ELF-1 (cell line): Measurements from ENCODE around the gene CCDC27.

Experiments
- DNase-seq: peaks from one replicate; pipeline ENCODE4 v3.0.0-alpha.2; 2016; ENCODE audit warnings: low read depth, low spot score

The CCDC27 gene

GRCh38 chr1:3774946-3775489 lies 22.8 kb downstream of the CCDC27 start:
- peak; percentile 33 for DNase-seq

DNA sequence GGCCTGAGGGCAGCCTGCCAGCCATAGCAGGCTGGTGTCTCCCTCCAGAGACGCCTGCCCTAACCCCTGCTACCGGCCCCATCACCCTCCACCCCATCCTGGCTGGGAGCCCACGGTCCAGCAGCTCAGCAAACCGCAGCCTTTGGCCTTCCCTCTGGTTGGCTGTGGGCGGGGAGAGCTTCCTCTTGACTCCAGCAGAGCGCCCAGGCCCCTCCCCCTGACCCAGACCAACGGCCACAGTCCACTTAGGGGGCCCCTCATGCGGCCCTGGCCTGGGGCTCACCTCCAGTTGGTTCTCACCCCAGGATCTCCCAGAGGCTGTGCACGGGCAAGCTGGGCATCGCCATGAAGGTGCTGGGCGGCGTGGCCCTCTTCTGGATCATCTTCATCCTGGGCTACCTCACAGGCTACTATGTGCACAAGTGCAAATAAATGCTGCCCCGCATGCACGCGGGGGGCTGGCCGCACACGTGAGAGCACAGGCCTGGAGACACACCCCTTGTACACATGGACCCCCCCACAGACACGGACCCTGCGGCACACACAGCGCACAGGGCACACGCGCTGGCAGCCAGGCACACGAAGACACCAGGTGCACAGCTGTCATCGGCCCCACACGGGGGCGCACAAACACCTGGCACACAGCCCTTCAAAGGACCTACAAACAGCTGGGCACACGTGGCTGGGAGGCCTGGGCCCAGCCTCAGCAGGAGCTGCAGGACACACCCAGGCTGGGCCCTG lies 23.4 kb downstream of the CCDC27 start:
- peak; percentile 73 for DNase-seq

DNA sequence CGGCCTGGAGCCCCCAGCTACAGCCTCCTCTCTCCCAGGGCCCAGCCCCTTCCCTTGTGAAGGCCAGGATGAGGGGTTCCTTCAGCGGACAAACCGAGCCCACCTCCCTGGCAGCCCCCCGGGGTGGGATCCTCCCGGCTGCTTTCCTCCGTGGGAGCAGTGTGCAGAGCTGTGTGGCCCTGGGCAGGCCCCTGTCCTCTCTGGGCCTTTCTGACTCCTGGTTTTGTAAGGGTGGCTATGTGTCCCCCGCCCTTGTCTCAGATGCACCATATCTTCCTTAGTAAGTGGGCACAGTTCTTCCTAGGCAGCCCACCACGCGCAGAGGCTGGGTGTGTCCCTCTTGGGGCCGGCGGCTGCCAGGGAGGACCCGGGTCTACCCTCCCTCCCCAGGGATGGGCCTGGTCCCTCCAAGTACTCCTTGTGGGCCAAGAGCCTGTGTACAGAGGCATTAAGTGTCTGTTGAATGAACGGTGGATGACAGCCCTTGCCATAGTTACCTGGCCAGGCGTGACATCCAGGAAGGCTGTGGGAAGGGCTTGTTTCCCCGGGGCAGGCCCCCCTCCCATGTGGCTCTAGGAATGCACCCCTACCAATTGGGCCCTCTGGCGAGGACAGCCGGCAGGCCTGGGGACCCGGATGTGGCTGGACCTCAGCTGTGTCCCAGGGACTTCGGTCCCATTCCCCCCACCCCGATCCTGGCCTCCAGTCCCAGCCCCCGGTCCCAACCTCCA lies 24.1 kb downstream of the CCDC27 start:
- DNase-seq = no peak

- peak; percentile 29 for DNase-seq
Observed at GRCh38 chr1:3777078-3777547, 24.9 kb downstream of the CCDC27 start.

DNA sequence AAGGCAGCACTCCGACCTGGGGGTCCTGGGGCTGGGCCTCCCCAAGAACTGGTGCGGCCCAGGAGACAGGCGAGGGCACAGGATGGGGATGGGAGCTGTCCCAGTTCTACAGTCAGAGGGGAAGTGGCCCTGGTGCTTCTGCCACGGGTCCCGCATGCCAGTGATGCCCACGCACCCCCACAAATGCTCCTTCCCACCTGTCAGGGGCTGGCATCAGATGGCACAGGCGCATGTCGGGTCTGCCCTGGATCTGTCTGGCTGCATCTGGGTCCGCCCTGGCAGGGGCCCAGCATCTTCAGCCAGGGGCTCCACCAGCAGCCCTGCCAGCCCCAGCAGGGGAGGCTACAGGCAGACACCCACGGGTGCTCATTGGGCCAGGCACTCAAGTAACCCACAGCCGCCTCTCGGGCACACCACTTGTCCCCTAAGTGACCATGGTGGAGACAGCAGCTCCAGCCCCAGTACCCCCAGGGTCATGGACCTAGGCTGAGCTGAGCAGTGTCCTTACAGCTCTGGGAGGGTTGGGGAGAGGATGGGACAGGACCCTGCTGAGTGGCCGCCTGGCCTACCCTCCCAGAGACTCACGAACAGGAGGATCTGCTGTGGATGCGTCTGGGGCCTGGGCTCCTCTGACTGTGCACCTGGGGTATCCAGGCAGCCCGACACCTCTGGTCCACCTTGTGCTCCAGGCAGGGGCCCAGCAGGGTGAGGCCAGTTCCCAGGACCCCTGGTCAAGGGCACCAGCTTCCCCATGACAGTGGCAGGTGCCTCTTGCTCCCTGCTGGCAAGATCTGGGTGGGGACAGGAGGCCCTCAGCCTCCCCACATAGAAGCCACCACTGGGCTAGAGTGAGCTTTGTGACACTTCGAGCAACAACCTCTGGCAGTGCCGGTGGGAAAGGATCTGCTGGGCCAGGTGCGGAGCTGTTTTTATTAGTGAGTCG lies 25.7 kb downstream of the CCDC27 start:
- DNase-seq = no peak

DNA sequence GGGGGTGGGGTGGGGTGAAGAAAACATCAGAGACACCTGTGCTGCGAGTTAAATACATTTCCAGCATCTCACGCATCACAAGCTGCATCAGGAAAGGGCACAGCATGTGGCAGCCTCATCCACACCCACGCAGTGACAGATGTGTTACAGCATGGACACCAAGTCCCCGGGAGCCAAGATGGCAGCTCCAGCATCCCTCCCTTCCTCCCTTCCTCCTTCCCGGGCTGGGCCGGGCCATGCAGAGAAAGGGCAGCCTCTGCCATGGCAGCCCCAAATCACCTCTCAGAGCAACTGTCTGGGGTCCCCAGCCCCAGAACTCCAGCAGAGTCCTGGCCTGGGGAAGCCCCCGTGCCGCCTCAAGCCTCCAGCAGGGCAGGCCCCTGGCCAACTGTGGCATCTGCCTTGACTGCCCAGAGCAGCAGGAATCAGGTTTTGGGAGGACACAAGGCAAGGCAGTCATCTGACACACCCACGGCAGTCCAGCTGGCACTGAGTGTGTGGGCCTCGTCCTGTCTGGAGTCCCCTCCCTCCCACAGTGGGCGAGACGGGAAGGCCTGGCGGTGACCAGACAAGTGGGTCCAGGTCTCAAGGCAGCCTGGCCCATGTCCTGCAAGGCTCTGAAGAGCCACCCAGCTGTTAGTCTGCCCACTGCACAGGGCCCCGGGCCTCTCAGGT lies 26.5 kb downstream of the CCDC27 start:
- DNase-seq = no peak

DNA sequence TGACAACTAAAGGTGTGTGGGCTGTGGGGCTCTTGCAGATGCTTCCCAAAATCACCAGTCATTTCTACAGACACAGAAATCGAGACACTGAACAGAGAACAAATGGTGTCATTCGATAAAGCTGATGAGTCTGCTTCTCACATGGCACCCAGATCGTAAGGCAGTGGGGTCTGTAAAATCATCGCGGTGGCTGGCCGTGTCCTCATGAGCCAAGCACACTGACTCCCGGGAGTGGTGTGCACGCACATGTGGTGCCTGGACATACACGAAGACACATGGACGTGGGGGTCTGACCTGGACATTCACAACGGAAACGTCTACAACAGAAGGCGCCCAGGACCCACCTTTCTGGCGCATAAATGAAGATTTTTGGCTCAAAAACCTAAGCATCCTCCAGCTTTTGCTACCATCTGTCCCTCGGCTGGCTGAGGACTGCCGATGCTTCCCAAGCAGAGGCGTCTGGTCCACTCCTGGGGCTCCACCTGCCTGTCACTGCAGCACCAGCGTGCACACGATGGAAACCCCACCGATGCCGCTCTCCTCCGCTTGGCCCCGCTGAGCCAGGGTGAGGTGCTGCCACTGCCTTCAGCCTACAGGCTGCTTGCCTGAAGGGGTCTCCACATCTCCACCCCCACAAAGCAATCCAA lies 27.1 kb downstream of the CCDC27 start:
- DNase-seq = no peak

GRCh38 chr1:3779912-3780416 lies 27.7 kb downstream of the CCDC27 start:
- DNase-seq = no peak

- DNase-seq = no peak
Observed at GRCh38 chr1:3780901-3781300, 28.7 kb downstream of the CCDC27 start.

- no peak for DNase-seq
Observed at GRCh38 chr1:3783651-3784474, 31.6 kb downstream of the CCDC27 start.

- no peak for DNase-seq
Observed at GRCh38 chr1:3785045-3785444, 32.8 kb downstream of the CCDC27 start.

- DNase-seq = peak; percentile 72
Observed at GRCh38 chr1:3785456-3786157, 33.4 kb downstream of the CCDC27 start.

GRCh38 chr1:3786468-3787348 lies 34.5 kb downstream of the CCDC27 start:
- DNase-seq = no peak

DNA sequence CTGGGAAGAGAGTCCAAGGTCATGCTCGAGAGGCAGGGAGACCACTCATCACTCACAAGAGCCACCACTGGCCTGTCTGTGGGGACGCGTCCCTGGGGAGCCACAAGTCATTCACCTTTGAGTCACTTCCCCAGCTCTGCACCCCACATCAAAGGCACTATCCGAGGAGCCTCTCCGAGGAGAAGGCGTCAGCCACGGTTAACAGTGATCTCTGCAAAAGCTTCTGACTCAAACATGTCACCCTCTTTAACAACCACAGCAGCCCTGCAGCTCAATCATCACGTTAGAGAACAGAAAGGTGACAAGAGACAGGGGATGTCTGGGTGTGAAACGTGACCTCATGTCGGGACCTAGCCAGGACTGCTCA lies 35.1 kb downstream of the CCDC27 start:
- no peak for DNase-seq

DNA sequence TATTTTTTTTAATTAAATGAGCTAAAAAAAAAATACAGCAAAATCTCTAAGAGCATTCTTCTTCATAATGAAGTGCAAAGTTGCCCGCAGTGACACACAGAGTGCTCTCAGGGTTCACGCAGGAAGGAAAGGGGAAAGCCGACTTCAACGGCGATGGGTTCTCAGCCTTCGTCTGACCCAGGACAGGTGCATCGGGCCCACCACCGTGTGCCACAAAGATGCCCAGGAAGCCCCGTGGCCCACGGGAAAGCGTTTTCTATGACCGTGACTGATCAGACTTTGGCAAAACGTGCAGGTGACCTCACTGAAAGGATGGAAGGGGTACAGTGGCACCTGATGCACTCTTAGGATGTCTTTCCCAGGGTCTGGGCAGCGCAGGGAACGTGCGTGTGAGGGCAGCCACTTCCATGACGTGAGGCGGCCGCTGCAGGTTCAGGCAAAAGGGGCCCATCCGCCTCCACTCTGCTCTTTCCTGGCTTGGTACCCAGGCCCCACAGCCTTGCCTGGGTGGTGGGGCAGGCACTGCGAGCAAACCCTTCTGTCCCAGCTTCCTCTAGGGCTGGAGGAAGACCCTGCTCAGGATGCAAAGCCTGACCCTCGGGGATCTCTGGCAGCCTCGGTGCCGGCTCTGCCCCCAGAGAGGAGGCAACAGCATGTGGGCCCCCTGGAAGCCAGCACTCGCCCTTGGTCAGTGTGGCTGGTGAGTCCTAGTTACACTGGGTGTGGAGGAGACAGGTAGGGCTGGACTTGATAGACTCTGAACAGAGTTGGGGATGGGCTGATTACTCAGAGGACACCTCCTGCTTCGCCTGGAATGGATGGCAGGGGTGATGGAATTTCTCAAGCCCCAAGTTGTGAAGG lies 35.7 kb downstream of the CCDC27 start:
- no peak for DNase-seq

DNA sequence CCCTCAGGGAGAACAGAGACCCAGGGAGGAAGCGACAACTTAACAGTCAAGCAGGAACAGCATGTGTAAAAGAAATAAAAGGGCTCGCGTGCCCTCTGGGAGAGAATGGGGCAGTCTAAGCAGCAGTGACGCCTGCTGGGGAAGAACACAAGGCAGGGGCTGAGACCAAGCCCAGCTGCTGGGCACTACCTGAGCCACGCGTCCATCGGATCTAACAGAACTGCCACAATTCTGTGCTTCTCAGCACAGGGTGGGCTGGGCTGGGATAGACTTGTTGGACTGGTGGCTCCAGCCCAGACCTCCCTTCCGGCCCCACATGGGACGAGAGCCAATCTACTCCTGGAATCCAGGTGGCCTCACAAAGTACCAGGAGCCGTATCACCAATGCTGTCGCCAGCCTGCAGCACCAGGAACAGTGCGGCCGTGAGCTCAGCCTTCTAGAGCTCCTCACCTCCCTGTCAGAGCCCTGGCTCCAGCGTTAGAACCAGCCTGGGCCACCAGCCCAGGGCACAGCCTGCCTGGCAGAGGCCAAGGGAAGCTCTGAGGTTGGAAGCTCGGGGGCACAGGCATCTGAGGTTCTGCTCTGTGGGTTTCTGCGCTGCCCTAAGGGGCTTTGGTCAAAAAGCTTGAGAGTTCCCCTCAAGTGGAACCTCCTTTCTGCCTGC lies 36.6 kb downstream of the CCDC27 start:
- DNase-seq = no peak
